ENCODE data around the gene UBAC1. TPM values are rescaled to one million over a fixed set of nuclear protein-coding genes. Genes with fewer than 3 reads are reported as not detected.

The UBAC1 gene
- total and polyA plus RNA-seq, 9 of the 15 experiments (the other 6 are each of a cell fraction or from before 2014, with no cell fraction given), result 94.0 to 399 (median 228) TPM

- TF ChIP-seq ZBTB33 (CRISPR knock-in tag; IDR thresholded peaks at IDR 0.05) (no peak), ETV5 (CRISPR knock-in tag; IDR thresholded peaks at IDR 0.05; ENCODE audit: low read depth) (no peak), ELF2 (CRISPR knock-in tag; IDR thresholded peaks at IDR 0.05) (no peak), FOS (IDR thresholded peaks at IDR 0.05; ENCODE audit: extremely low read depth, insufficient read length) (no peak), KAT2B (IDR thresholded peaks at IDR 0.05; ENCODE audit: low read depth, low read length) (no peak), MTF1 (CRISPR knock-in tag; IDR thresholded peaks at IDR 0.05; ENCODE audit: borderline replicate concordance) (no peak), SMARCA4 (IDR thresholded peaks at IDR 0.05) (no peak), RCOR1 (IDR thresholded peaks at IDR 0.05; ENCODE audit: borderline replicate concordance in 1 of 2, low read depth in 2 of 2, low read length in 2 of 2) (peak in 1 of 2 experiments; percentile 6; a peak in 1 of 4 replicates), MED1 (CRISPR knock-in tag; IDR thresholded peaks at IDR 0.05; ENCODE audit: borderline replicate concordance) (no peak), RBM25 (IDR thresholded peaks at IDR 0.05; ENCODE audit: low read depth, low read length, severe bottlenecking) (no peak), GATAD2B (IDR thresholded peaks at IDR 0.05; ENCODE audit: borderline replicate concordance) (no peak), POLR3A (IDR thresholded peaks at IDR 0.05; ENCODE audit: borderline replicate concordance, extremely low read depth, insufficient read depth, insufficient read length) (no peak), POLR2AphosphoS5 (IDR thresholded peaks at IDR 0.05; ENCODE audit: control insufficient read depth, insufficient read depth, low read depth, low read length) (no peak; the same call in 1 of the 2 replicates), IFI16 (CRISPR knock-in tag; IDR thresholded peaks at IDR 0.05) (no peak), ZNF668 (CRISPR knock-in tag; IDR thresholded peaks at IDR 0.05) (no peak), ZNF232 (CRISPR knock-in tag; IDR thresholded peaks at IDR 0.05) (no peak), SOX6 (IDR thresholded peaks at IDR 0.05) (0 out of 2 replicates have a peak, but pooled peaks have one; percentile 11)
- TF ChIP-seq, protein P1, sequence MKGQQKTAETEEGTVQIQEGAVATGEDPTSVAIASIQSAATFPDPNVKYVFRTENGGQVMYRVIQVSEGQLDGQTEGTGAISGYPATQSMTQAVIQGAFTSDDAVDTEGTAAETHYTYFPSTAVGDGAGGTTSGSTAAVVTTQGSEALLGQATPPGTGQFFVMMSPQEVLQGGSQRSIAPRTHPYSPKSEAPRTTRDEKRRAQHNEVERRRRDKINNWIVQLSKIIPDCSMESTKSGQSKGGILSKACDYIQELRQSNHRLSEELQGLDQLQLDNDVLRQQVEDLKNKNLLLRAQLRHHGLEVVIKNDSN (CRISPR knock-in tag; IDR thresholded peaks at IDR 0.05), result peak; percentile 80
- TF ChIP-seq, protein P2, sequence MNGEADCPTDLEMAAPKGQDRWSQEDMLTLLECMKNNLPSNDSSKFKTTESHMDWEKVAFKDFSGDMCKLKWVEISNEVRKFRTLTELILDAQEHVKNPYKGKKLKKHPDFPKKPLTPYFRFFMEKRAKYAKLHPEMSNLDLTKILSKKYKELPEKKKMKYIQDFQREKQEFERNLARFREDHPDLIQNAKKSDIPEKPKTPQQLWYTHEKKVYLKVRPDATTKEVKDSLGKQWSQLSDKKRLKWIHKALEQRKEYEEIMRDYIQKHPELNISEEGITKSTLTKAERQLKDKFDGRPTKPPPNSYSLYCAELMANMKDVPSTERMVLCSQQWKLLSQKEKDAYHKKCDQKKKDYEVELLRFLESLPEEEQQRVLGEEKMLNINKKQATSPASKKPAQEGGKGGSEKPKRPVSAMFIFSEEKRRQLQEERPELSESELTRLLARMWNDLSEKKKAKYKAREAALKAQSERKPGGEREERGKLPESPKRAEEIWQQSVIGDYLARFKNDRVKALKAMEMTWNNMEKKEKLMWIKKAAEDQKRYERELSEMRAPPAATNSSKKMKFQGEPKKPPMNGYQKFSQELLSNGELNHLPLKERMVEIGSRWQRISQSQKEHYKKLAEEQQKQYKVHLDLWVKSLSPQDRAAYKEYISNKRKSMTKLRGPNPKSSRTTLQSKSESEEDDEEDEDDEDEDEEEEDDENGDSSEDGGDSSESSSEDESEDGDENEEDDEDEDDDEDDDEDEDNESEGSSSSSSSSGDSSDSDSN (IDR thresholded peaks at IDR 0.05; ENCODE audit: borderline replicate concordance in 1 of 2, low read depth in 2 of 2, low read length in 2 of 2), result no peak
Observed at GRCh38 chr9:135961277-135961715, at the start of gene UBAC1 (continued).
